Liver (tissue), 9 donors: ENCODE measurements around the gene PSMB7. TPM values are rescaled to one million over a fixed set of nuclear protein-coding genes. Genes with fewer than 3 reads are reported as not detected.

Experiments used
- DNase-seq: peaks from one replicate; pipeline ENCODE4 v3.0.0-alpha.2; 2017; ENCODE audit warnings: low spot score
- H3K27ac ChIP-seq, 2 donors: one replicate each; pipeline ENCODE4 v1.7.0; 2013; ENCODE audit warnings: inconsistent platforms in 2 of 2, low read length in 2 of 2, control low read depth in 1 of 2, low read depth in 1 of 2, mild to moderate bottlenecking in 1 of 2
- H3K27me3 ChIP-seq, 4 donors: one replicate each; pipeline versions ENCODE4 v1.6.1 to v1.7.0; 2013; ENCODE audit warnings: low read length in 3 of 4, inconsistent platforms in 1 of 4, mild to moderate bottlenecking in 1 of 4, moderate library complexity in 1 of 4; ENCODE audit not compliant: control insufficient read depth in 4 of 4, insufficient read depth in 4 of 4
- H3K36me3 ChIP-seq, 4 donors: one replicate each; pipeline versions ENCODE4 v1.6.1 to v1.7.0; 2013; ENCODE audit warnings: low read length in 3 of 4, mild to moderate bottlenecking in 3 of 4, low read depth in 1 of 4, moderate library complexity in 1 of 4; ENCODE audit not compliant: control insufficient read depth in 4 of 4, insufficient read depth in 3 of 4
- H3K4me1 ChIP-seq, 4 donors: one replicate each; pipeline versions ENCODE4 v1.6.1 to v1.7.0; 2013; ENCODE audit warnings: low read length in 3 of 4, mild to moderate bottlenecking in 3 of 4, moderate library complexity in 1 of 4; ENCODE audit not compliant: control insufficient read depth in 4 of 4, insufficient read depth in 4 of 4
- H3K4me3 ChIP-seq, 3 donors: one replicate each; pipeline versions ENCODE4 v1.6.1 to v1.7.0; 2013; ENCODE audit warnings: low read length in 3 of 3, control low read depth in 1 of 3, low read depth in 1 of 3, mild to moderate bottlenecking in 1 of 3
- H3K9ac ChIP-seq, 2 donors: one replicate each; pipeline ENCODE4 v1.7.0; 2013; ENCODE audit warnings: low read length in 2 of 2, mild to moderate bottlenecking in 2 of 2, moderate library complexity in 2 of 2, control low read depth in 1 of 2, low read depth in 1 of 2
- H3K9me3 ChIP-seq, 4 donors: one replicate each; pipeline versions ENCODE4 v1.6.1 to v1.7.0; 2013; ENCODE audit warnings: low read length in 3 of 4; ENCODE audit not compliant: control insufficient read depth in 4 of 4
- EGR1 ChIP-seq, 2 donors: IDR thresholded peaks; 2 replicates each; pipeline ENCODE4 v1.6.1; 2016 to 2018; ENCODE audit warnings: antibody characterized with exemption in 2 of 2, low read depth in 2 of 2
- FOXA1 ChIP-seq: IDR thresholded peaks from 2 replicates; pipeline ENCODE4 v1.6.1; 2016; ENCODE audit warnings: antibody characterized with exemption
- FOXA2 ChIP-seq: IDR thresholded peaks from 2 replicates; pipeline ENCODE4 v1.6.1; 2016; ENCODE audit warnings: antibody characterized with exemption
- GABPA ChIP-seq, 2 donors: IDR thresholded peaks in 1 of 2; conservative IDR thresholded peaks in 1 of 2; 2 replicates each; pipeline ENCODE4 v1.6.1; 2016; ENCODE audit warnings: antibody characterized with exemption in 2 of 2, mild to moderate bottlenecking in 1 of 2, moderate library complexity in 1 of 2
- JUND ChIP-seq, 2 donors: IDR thresholded peaks; 2 replicates each; pipeline ENCODE4 v1.6.1; 2016; ENCODE audit warnings: antibody characterized with exemption in 2 of 2
- NR2F2 ChIP-seq: IDR thresholded peaks from 2 replicates; pipeline ENCODE4 v1.6.1; 2016; ENCODE audit warnings: antibody characterized with exemption
- RAD21 ChIP-seq, 2 donors: IDR thresholded peaks; 2 replicates each; pipeline ENCODE4 v1.6.1; 2016; ENCODE audit warnings: antibody characterized with exemption in 2 of 2, mild to moderate bottlenecking in 2 of 2
- RXRA ChIP-seq, 2 donors: IDR thresholded peaks; 2 replicates each; pipeline ENCODE4 v1.6.1; 2017 to 2018; ENCODE audit warnings: antibody characterized with exemption in 2 of 2, mild to moderate bottlenecking in 1 of 2
- SP1 ChIP-seq: IDR thresholded peaks from 2 replicates; pipeline ENCODE4 v1.6.1; 2018; ENCODE audit warnings: antibody characterized with exemption, mild to moderate bottlenecking
- TAF1 ChIP-seq: conservative IDR thresholded peaks from 2 replicates; pipeline ENCODE4 v1.6.1; 2016; ENCODE audit warnings: antibody characterized with exemption, mild to moderate bottlenecking
- YY1 ChIP-seq: IDR thresholded peaks from 2 replicates; pipeline ENCODE4 v1.6.1; 2016; ENCODE audit warnings: antibody characterized with exemption, mild to moderate bottlenecking
- WGBS: extraction: QIAGEN DNeasy Blood & Tissue Kit; methylation state at CpG from one replicate; pipeline ENCODE4 v1.1.7; 2013; 5-methylcytosine and 5-hydroxymethylcytosine counted together
- polyA plus RNA-seq, 2 donors: library from polyadenylated mRNA; stranded (reverse) in 1 of 2; unstranded in 1 of 2; fragments of 200-250 nt in 1 of 2; fragments of >200 nt in 1 of 2; fragmentation: Nextera tagmentation in 1 of 2; extraction: Ambion mirVana in 1 of 2; gene quantifications; one replicate each; pipeline versions ENCODE4 v1.2.1 to v1.2.3, GENCODE V29; 2013 to 2015
- total RNA-seq, 2 donors: library from RNA; depleted of rRNA; stranded (reverse); fragments of >200 nt; gene quantifications; one replicate each; pipeline ENCODE4 v1.2.3, GENCODE V29; 2014
- TF ChIP-seq, protein P1 (sequence below): fragments of 150-350 bp; IDR thresholded peaks from 2 replicates; pipeline ENCODE4 v1.5.1; 2017; ENCODE audit warnings: improper control_type of control experiment, low read depth, low read length; ENCODE audit not compliant: missing input control
- TF ChIP-seq, protein P2 (sequence below): IDR thresholded peaks from 2 replicates; pipeline ENCODE4 v1.6.1; 2016; ENCODE audit warnings: antibody characterized with exemption
- TF ChIP-seq, protein P3 (sequence below): IDR thresholded peaks from 2 replicates; pipeline ENCODE4 v1.6.1; 2016; ENCODE audit warnings: antibody characterized with exemption
- TF ChIP-seq, protein P4 (sequence below): IDR thresholded peaks from 2 replicates; pipeline ENCODE4 v1.6.1; 2016; ENCODE audit warnings: antibody characterized with exemption, mild to moderate bottlenecking
- donor health status: healthy.
- donor health status: healthy.
- donor health status: healthy.
- donor health status: healthy.
- donor health status: healthy.

PSMB7 gene
- total and polyA plus RNA-seq, 4 donors = 90.9 to 183 (median 134) TPM

DNA sequence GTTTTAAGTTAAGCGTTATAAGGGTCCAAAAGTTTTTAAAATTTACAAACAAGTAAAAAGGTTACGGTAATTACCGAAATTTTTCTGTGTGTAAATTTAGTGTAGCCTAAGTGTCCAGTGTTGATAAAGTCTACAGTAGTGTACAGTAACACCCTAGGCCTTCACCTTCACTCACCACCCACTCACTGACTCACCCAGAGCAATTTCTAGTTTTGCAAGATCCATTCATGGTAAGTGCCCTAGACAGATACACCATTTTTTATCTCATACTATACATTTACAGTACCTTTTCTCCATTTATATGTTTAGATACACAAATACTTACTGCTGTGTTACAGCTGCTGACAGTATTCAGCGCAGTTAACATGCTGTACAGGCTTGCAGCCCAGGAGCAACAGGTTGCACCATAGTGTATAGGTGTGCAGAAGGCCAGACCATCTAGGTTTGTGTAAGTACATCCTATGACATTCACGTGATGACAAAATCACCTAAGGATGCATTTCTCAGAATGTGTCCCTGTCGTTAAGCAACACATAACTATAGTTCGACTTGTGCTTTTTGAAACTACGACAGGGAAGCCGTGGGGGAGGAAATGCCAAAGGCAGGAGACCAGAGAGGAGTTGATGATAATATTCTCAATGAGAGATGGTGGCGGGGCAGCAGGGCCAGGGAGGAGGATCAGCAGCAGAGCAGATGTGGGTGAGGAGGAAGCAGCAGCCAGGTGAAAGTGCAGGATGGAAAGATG lies 48.6 kb downstream of the PSMB7 start:
- no peak overlapping the region for H3K4me3 ChIP-seq
- H3K9ac ChIP-seq = no peak overlapping the region
- DNase-seq = no peak
- H3K27ac ChIP-seq = no peak overlapping the region
- peaks cover 6 to 34% (median 27%) of the 10 kb centered on the region in 4 donors for H3K4me1 ChIP-seq
- H3K36me3 ChIP-seq = peaks cover 0 to 2% (median under 1%) of the 10 kb centered on the region in 4 donors
- 89% methylated on average over 10 of the region's 10 CpGs for WGBS
- no peaks in the 10 kb centered on the region for H3K27me3 ChIP-seq
- TF ChIP-seq EGR1 (IDR thresholded peaks at IDR 0.05; ENCODE audit: low read depth in 2 of 2) = no peak
- TF ChIP-seq, protein P1, sequence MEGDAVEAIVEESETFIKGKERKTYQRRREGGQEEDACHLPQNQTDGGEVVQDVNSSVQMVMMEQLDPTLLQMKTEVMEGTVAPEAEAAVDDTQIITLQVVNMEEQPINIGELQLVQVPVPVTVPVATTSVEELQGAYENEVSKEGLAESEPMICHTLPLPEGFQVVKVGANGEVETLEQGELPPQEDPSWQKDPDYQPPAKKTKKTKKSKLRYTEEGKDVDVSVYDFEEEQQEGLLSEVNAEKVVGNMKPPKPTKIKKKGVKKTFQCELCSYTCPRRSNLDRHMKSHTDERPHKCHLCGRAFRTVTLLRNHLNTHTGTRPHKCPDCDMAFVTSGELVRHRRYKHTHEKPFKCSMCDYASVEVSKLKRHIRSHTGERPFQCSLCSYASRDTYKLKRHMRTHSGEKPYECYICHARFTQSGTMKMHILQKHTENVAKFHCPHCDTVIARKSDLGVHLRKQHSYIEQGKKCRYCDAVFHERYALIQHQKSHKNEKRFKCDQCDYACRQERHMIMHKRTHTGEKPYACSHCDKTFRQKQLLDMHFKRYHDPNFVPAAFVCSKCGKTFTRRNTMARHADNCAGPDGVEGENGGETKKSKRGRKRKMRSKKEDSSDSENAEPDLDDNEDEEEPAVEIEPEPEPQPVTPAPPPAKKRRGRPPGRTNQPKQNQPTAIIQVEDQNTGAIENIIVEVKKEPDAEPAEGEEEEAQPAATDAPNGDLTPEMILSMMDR = no peak
- TF ChIP-seq, protein P2, sequence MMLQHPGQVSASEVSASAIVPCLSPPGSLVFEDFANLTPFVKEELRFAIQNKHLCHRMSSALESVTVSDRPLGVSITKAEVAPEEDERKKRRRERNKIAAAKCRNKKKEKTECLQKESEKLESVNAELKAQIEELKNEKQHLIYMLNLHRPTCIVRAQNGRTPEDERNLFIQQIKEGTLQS = no peak
- no peak for TF ChIP-seq SP1
- no peak for TF ChIP-seq TAF1
- TF ChIP-seq JUND (IDR thresholded peaks at IDR 0.05) = no peak
- TF ChIP-seq YY1 = no peak
- TF ChIP-seq NR2F2 = no peak
- no peaks in the 10 kb centered on the region for H3K9me3 ChIP-seq

DNA sequence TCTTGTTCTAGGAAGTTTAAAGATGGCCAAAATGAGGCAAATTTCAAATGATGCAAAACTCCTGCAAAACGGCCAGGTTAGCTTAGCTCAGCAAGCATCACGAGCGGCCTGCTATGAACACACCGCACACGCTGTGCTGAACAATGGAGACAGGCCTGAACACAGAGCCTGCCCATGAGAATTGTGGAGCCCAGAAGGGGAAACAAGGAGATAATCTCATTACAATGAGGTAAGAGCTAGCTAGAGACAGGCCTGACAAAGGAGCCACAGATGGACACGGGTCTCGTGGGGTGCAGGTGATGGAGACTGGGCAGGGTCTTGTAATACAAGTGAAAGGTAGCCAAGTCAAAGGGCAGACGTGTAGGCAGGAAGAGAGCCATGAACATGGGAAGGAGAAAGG lies 50.2 kb downstream of the PSMB7 start:
- DNase-seq = no peak
- Histone ChIP-seq H3K27me3 (no peaks in the 10 kb centered on the region), H3K9me3 (no peaks in the 10 kb centered on the region), H3K9ac (no peak overlapping the region), H3K36me3 (peaks cover 0 to 2% (median 0%) of the 10 kb centered on the region in 4 donors), H3K4me3 (no peak overlapping the region), H3K4me1 (peaks cover 6 to 39% (median 24%) of the 10 kb centered on the region in 4 donors), H3K27ac (no peak overlapping the region)
- TF ChIP-seq GABPA (IDR thresholded peaks at IDR 0.05 in 1 of 2, conservative IDR thresholded peaks at IDR 0.05 in 1 of 2) = no peak
- TF ChIP-seq FOXA2 = no peak
- no peak for TF ChIP-seq RXRA (IDR thresholded peaks at IDR 0.05)
- TF ChIP-seq, protein P3, sequence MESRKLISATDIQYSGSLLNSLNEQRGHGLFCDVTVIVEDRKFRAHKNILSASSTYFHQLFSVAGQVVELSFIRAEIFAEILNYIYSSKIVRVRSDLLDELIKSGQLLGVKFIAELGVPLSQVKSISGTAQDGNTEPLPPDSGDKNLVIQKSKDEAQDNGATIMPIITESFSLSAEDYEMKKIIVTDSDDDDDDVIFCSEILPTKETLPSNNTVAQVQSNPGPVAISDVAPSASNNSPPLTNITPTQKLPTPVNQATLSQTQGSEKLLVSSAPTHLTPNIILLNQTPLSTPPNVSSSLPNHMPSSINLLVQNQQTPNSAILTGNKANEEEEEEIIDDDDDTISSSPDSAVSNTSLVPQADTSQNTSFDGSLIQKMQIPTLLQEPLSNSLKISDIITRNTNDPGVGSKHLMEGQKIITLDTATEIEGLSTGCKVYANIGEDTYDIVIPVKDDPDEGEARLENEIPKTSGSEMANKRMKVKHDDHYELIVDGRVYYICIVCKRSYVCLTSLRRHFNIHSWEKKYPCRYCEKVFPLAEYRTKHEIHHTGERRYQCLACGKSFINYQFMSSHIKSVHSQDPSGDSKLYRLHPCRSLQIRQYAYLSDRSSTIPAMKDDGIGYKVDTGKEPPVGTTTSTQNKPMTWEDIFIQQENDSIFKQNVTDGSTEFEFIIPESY = no peak
- no peak for TF ChIP-seq YY1
- TF ChIP-seq, protein P4, sequence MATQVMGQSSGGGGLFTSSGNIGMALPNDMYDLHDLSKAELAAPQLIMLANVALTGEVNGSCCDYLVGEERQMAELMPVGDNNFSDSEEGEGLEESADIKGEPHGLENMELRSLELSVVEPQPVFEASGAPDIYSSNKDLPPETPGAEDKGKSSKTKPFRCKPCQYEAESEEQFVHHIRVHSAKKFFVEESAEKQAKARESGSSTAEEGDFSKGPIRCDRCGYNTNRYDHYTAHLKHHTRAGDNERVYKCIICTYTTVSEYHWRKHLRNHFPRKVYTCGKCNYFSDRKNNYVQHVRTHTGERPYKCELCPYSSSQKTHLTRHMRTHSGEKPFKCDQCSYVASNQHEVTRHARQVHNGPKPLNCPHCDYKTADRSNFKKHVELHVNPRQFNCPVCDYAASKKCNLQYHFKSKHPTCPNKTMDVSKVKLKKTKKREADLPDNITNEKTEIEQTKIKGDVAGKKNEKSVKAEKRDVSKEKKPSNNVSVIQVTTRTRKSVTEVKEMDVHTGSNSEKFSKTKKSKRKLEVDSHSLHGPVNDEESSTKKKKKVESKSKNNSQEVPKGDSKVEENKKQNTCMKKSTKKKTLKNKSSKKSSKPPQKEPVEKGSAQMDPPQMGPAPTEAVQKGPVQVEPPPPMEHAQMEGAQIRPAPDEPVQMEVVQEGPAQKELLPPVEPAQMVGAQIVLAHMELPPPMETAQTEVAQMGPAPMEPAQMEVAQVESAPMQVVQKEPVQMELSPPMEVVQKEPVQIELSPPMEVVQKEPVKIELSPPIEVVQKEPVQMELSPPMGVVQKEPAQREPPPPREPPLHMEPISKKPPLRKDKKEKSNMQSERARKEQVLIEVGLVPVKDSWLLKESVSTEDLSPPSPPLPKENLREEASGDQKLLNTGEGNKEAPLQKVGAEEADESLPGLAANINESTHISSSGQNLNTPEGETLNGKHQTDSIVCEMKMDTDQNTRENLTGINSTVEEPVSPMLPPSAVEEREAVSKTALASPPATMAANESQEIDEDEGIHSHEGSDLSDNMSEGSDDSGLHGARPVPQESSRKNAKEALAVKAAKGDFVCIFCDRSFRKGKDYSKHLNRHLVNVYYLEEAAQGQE = no peak
- TF ChIP-seq TAF1 = no peak
- no peak for TF ChIP-seq RAD21 (IDR thresholded peaks at IDR 0.05)
- TF ChIP-seq FOXA1 = no peak
- TF ChIP-seq JUND (IDR thresholded peaks at IDR 0.05) = no peak
- TF ChIP-seq, protein P1 = no peak
- TF ChIP-seq, protein P2 = no peak
- WGBS = 92% methylated on average over 8 of the region's 8 CpGs
